HG02678 (cell line): ENCODE results near the gene APP.
"Not testable (repeated sequence)": the region's sequence is repeated elsewhere in the genome, so short reads cannot be mapped to it uniquely, and the experiment has no call there.

Experiments
- ATAC-seq: cut with Tn5 transposase; IDR thresholded peaks from one replicate; pipeline ENCODE4 v1.9.1; 2021; ENCODE audit warnings: mild to moderate bottlenecking, moderate library complexity; ENCODE audit not compliant: unreplicated experiment

The APP gene

DNA sequence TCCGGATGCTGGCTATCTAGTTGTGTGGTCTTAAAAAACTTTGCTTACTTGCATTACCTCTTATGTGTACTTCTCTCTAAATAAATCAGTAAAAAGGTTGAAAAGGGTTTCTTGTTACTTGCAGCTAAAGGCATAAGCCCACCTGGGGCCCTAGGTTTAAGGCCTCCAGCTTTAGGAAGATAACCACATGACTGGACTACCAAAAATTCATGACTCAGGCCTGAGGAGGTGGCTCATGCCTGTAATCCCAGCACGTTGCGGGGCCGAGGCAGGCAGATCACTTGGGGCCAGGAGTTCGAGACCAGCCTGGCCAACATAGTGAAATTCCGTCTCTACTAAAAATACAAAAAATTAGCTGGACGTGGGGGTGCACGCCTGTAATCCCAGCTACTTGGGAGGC lies 142.9 kb downstream of the APP start:
- no peak for ATAC-seq

DNA sequence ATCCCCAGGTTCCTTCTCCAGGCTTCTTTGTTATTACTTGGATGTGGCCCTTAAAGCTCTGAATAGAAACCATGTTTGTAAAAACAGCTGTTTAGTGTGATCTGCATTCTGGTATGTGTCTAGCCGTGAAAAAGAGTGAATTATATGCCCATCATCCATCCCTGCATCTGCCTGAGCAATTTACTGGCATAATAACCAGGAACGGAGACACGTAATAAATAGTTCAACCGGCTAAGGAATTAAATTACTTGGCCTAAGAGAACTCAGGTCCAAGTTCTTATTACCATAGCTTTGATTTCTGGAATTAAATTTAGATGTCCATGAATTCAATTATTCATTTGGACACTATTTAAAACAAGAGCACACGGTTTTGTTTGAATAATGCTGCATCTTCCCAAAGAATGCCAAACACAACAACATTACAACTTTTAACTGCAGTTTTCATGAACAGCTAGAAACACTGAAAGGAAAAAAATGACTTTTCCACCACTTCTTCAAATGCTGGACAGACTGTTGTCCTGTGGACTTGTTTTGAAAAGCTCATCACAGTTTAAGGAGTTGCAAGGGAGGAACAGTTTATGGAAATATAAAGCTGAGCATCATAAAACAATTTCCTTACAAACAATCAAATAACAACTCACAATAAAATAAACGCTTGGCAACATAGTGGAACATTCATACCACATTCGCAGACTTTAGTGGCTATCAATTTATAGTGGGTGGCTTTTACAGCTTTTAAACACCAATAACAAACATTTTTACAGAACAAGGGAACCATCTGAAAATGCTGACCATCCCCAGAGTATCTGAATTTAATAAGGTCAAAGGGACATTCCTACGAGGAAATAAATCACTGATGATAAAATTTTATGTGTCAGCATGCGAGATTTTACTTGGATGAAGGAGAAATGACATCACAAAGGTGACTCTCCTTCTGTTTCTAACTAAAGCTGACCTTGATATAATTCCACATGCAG lies 144.7 kb downstream of the APP start:
- ATAC-seq, result no peak

DNA sequence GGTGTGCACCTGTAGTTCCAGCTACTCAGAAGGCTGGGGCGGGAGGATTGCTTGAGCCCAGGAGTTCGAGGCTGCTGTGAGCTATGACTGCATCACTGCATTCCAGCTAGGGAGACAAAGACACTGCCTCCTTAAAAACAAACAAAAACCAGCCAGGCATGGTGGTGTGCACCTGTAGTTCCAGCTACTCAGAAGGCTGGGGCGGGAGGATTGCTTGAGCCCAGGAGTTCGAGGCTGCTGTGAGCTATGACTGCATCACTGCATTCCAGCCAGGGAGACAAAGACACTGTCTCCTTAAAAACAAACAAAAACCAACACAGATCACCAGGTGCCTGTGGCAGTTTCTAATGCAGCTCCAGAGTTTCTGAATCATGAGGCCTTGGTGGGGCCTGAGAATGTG lies 147.2 kb downstream of the APP start:
- not testable (repeated sequence) for ATAC-seq

DNA sequence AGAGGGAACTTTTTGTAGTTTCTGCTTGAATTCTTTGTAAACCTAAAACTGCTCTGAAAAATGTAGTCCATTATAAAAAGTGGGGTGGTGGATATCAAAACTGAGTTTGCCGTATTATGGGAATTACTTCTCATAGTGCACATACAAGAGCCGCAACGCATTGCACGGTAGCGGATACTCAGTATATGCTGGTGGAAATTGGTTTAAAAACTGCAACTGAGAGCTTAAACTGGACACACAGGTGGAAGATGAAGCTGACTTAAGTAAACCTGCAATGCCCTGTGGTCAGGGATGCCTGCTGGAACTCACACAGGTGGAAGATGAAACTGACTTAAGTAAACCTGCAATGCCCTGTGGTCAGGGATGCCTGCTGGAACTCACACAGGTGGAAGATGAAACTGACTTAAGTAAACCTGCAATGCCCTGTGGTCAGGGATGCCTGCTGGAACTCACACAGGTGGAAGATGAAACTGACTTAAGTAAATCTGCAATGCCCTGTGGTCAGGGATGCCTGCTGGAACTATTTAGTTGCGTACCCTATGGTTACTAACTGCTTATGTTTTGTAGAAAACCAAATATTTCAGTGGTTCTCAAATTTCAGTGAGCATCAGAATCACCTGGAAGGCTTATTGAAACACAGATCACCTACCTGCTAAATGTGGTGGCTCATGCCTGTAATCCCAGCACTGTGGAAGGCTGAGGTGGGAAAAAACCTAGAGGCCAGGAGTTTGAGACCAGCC lies 147.8 kb downstream of the APP start:
- ATAC-seq, result not testable (repeated sequence)

DNA sequence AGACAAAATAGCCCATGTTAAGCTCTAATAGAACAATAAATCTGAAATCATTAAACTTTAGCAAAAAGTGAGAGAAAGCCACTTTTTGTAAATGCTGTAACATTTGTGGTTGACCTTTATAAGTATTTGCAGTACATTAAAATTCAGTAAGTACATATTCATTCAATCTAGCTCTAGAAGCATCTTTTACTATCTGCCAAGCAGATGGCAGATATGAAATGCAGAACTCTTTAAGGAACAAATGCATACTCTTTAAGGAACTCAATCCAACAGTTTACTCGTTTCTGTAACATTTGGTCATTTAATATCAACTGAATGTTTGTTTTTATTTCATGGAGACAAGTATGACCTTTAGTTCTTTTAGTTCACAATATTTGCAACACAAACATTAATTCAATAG lies 150.1 kb downstream of the APP start:
- ATAC-seq, result no peak

DNA sequence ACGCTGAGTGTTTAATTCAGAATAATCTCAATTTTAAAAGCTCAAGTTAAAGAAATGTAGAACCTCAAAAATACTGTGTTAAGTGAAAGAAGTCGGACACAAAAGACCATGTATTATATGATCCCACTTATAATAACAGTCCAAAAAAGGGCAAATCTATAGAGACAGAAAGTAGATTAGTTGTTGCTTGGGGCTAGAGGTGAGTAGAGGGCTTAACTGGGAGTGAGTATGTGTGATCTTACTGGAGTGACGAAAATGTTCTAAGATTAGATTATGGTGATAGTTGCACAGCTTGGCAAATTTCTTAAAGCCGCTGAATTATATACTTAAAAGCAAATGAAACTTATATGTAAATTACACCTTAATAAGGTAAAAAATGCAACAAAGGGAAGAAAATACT lies 150.5 kb downstream of the APP start:
- ATAC-seq, result no peak

DNA sequence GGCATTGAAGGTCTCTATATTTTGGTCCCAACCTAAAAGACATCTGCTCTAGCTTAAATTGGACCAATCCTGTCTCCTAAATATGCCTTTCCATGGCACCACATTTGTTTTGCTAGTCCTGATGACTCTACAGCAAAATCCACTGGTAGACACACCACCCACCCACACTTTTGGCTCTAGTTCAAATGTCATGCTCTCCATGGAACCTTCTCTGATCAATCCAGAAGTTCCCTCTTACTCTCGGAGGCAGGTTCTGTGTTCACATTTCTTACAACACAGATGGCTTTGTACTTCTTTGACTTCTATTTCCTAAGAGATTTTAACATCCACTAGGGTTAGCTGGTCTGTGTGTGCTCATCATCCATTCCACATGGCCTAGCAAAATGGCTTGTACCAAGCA lies 151.3 kb downstream of the APP start:
- no peak for ATAC-seq

DNA sequence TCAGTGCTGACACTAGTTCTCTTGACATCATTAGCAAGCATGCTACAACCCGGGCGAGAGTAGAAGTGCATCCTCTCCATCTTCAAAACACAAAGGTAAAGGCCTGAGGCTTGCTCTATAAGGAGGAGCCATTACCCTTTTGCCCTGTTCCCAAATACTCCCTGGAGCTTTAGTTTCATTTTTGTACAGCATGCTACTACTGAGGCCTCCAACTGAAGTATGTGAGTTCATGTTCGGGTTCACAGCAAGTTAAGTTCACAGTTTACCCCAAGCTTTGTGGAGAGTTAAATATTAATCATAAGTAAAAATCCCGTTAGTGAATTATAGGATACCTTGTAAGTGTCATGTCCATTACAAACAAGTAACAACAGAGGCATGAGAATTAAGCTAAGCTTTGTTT lies 156.6 kb downstream of the APP start:
- ATAC-seq, result no peak

DNA sequence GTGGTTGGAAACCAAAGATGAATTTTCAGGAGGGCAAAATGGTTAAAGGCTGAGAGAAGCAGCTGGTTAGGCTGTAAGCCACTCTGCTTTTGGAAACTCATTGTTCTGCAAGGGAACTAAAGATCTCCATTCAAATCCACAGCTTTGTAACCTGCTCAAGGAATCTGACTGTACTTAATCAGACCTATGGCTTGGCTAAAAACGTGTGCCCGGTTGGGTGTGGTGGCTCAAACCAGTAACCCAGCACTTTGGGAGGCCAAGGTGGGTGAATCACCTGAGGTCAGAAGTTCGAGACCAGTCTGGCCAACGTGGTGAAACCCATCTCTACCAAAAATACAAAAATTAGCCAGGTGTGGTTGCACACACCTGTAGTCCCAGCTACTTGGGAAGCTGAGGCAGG lies 158.1 kb downstream of the APP start:
- ATAC-seq, result not testable (repeated sequence)

DNA sequence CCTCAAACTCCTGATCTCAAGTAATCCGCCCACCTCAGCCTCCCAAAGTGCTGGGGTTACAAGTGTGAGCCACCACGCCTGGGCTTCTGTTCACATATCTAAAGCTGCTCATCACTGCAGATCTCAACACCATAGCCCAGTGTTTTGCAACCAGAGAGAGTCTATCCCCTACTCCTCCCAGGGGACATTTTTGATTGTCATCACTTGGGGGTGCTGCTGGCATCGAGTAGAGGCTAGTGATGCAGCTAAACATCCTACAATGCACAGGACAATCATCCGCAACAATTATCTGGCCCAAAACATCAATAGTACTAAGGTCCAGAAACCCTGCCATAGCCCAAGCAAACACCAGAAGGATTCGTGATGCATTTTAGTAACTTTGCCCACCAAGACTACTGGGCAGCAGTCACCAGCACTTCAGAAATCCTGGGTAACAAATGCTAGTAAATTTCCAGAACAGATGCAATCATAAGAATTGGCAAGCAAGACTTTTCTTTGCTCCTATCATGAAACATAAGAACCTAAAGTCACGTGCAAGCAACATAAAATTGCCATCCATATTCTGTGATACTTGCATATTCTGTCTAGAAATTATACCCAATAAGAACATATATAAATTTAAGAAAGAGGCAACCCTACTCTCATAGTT lies 159.2 kb downstream of the APP start:
- no peak for ATAC-seq

DNA sequence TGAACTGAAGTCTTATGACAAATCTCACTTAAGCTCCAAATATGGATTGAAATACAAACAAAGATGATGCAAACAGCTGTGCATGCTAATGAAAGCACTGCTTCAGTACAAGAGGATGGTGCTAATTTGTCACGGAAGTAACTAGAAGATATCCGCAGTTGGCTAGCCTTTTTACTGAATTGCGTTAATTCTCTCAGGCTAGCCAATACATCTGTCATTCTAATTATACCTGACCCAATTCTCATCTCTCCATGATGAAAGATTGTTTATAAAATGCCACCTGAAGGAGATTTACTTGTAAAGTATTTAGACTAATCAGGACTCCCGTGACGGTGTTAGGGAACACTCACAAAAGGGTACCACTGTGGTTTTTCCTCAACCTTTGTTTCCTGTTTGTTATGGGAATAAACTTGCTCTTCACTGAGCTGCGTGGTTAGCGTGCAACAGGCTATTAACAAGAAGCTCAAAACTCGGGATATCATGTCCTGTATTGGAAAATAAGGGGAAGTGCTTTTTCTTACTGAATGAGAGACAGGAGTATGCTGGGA lies 162.5 kb downstream of the APP start:
- no peak for ATAC-seq

DNA sequence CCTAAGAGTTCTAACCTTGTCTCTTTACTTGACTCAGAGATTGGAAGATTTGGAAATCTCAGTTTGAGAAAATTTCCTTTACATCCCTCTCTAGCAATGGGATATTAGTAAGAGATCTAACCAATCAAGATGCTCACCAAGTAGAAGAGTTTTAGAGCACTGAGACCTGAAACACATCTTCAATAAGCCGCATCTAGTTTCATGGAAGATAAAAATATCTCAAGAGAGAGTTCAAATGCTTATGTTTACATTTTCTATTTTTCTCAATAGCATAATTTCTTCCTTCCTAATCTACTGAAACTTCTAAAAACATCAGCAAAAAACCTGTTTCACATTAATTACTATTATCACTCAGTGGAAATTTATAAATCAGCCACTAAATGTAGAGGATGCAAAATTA lies 165.1 kb downstream of the APP start:
- no peak for ATAC-seq

DNA sequence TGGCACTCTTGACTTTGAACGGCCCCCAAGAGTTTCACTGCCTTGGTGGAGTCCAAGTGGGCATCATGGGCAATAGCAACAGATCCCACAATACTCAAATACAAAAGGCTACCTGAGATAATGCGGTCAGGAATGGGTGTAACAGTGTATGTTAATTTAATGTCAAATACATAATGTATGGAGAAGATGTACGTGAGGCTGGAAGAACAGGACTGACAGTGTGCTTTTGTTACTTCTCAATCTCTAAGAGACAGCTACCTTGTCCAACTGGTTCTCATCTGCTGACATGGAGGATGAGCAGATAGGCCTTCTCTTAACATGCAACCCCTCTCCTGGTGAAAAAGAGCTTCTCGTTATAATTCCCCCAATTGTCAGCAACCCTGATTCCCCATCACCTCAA lies 167.2 kb downstream of the APP start:
- no peak for ATAC-seq

DNA sequence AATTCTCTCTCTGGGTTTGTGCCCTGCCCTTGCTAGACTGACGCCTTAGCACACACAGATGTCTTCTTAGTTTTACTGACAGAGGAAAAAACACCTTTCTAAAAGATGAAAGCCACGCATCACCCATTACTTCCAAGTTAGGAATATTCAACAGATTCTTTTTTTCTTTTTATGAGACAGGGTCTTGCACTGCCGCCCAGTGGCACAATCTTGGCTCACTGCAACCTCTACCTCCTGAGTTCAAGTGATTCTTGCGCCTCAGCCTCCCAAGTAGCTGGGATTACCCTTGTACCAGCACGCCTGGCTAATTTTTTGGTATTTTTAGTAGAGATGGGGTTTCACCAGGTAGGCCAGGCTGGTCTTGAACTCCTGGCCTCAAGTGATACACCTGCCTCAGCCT lies 169.2 kb downstream of the APP start:
- no peak for ATAC-seq

DNA sequence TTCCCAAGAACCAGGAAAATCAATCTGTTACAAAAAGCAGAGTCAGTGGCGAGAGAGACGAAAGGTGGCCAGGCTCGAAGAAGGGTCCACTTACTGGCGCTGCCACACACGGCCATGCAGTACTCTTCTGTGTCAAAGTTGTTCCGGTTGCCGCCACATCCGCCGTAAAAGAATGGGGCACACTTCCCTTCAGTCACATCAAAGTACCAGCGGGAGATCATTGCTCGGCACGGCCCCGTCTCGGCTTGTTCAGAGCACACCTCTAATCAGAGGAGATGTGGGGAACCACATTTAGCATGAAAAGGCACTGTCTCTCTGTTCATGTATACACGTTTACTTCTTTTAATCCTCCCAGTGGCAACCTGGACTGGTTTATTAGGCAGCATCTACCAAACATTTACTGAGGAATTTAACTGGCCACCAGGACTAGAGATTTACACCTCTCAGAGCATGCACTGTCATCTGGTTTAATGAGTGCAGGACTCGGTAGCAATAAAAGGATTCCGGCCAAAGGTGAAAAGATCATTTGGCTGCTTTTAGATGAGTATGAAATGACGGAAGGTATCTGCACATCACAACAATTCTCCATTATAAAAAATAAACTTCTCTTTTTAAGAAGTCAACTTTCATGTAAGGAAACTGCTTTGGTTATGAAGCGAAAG lies 170.5 kb downstream of the APP start:
- ATAC-seq, result no peak

DNA sequence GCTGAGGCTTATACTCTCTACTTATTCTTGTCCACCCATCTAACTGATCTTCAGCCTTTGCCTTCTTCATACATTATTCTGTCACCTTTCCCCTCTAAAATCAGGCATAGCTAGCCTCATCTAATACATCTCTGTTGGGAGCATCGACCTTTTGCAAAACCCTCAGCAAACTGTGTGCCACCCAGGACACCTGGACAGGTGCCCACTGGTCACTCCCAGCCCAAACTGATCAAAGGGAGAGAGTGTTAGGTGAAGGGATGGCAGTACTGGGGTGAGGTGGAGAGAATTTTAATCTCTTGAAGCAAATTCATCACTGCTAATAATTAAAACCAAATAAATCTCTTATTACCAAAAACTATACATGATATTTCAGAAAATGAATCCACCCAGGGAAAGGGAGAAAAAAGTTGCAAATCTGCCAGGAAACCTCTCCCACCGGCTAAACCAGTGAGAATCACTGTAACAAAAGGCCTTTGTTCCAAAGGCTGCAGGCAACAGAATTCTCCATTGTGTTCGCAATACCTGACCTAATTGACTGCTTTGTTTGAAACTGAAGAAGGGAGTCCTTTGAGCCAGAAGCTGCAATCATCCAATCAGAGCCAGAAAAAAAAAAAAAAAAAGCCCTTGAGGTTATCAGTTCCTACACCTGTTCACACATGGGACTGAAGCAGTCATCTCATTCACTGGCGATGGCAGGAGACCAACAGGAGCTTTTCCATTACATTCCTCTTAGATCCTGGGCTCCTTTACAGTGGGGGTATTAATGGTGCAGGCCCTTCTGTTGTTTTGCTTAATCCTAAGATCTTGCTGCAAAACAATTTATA lies 172.6 kb downstream of the APP start:
- no peak for ATAC-seq

DNA sequence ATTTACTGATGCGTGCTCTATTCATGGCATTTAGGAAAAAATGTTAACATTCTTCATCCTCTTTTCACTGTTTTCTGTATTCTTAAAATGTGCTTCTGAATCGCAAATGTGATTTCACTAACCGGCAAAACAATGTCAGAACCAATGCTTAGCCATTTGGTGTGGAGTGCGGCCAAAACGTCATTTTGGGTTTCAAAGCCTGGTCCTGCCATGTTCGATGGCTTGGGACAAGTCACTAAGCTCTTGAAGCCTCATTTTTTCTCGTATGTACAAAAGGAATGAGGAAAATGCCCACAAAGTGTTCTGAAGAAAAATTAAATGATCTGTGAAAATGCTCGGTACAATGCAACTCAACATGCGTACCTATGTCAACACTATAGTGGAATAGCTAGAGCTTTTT lies 175.3 kb downstream of the APP start:
- no peak for ATAC-seq

DNA sequence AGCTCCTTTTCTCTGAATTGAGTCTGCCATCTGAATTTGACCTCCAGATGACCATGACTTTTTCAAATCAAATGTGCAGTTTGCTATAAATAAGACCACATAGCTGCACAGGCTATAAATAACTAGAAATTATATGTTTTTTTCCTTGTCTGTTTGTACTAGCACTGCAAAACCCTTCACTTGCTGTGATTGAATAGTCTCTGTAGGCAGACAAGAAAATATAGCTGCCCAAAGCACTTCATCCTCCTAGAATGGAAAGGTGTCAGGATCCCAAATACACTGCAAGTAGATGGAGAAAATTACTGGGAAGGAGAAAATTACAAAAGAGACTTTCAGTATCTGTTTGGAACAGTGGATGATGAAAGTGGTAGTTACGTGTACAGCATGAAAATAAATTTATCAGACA lies 175.8 kb downstream of the APP start:
- ATAC-seq, result no peak

DNA sequence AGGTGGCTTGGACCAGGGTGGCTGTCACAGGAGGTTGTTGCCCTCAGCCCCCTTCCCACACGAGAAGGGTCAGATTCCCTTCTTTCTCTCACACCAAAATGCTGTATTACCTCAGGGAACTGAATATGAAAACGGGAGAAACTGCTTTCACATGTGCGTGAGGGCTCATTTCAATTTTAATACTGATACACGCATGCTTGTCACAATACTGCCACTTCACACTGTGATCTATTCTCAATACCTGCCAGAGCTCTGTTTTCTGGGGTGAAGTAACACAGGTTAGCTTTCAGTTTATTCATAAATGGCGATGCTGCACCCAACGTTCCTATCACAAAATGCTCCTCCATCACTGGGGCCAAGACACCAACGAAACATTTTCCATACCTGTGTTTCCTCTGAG lies 181.8 kb downstream of the APP start:
- no peak for ATAC-seq

DNA sequence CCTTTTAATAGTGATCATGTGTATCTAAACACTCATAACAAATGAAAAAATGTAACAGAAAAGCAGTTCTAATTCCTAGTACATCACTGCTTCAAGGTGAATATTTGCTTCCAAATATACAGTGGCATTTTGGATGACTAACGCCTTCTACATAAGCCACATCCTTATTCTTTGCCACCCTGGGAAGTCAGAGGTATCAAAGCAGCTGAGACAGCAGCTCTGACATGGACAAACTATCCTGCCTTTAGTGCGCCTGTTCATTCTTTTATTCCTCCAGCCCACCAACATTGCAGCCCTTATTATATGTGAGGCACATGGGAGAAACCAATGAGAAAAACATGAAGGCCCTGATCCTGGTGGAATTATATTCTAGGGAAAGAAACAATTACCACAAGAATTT lies 183.0 kb downstream of the APP start:
- ATAC-seq, result no peak
